Activated CD8-positive, alpha-beta T cell treated with anti-CD3 and anti-CD28 coated beads for 36 hours (primary cell): ENCODE results near the gene KRT33A. TPM values are rescaled to one million over a fixed set of nuclear protein-coding genes. Genes with fewer than 3 reads are reported as not detected.

Experiments used
- ATAC-seq: fragments of 200-7000 bp; cut with Tn5 transposase; one replicate; pipeline ENCODE4 v1.10.0; 2021; ENCODE audit warnings: mild to moderate bottlenecking, moderate library complexity
- CTCF ChIA-PET: fragments of 350-600 bp; sonication (Branson Sonifier 250); formaldehyde crosslinking; loops from one replicate; lab custom pipeline; 2021; ENCODE audit warnings: antibody characterized with exemption; lab: Charles Lee
- POLR2A ChIA-PET: fragments of 350-600 bp; sonication (Branson Sonifier 250); formaldehyde crosslinking; loops from one replicate; lab custom pipeline; 2021; ENCODE audit warnings: antibody characterized with exemption; lab: Charles Lee
- DNase-seq: peaks from one replicate; pipeline ENCODE4 v3.0.0-alpha.2; 2020
- H3K27ac Mint-ChIP-seq: one replicate; pipeline ENCODE4 v1.8.0; 2021; ENCODE audit warnings: mild to moderate bottlenecking, mixed read lengths
- H3K27me3 Mint-ChIP-seq: one replicate; pipeline ENCODE4 v1.8.0; 2021; ENCODE audit warnings: mixed read lengths
- H3K36me3 Mint-ChIP-seq: one replicate; pipeline ENCODE4 v1.8.0; 2021; ENCODE audit warnings: low read depth, mixed read lengths
- H3K4me1 Mint-ChIP-seq: one replicate; pipeline ENCODE4 v1.8.0; 2021; ENCODE audit warnings: low read depth, mixed read lengths
- H3K4me3 Mint-ChIP-seq: one replicate; pipeline ENCODE4 v1.8.0; 2021; ENCODE audit warnings: mild to moderate bottlenecking, moderate library complexity, mixed read lengths
- H3K9me3 Mint-ChIP-seq: one replicate; pipeline ENCODE4 v1.8.0; 2021; ENCODE audit warnings: mixed read lengths
- CTCF ChIP-seq: fragments of 200-600 bp; IDR thresholded peaks from one replicate; pipeline ENCODE4 v1.8.0; 2022; ENCODE audit warnings: antibody characterized with exemption, mild to moderate bottlenecking
- intact Hi-C: fragments of 100-400 bp; cut with micrococcal nuclease; formaldehyde crosslinking; loops from one replicate; pipeline ENCODE4 v1.10.0; 2022
- total RNA-seq, 2 experiments: library from RNA; stranded (reverse); gene quantifications; one replicate each; pipeline ENCODE4 v1.2.3, GENCODE V29; 2021

KRT33A gene
- total RNA-seq, 2 experiments from 2014 or later = not detected

DNA sequence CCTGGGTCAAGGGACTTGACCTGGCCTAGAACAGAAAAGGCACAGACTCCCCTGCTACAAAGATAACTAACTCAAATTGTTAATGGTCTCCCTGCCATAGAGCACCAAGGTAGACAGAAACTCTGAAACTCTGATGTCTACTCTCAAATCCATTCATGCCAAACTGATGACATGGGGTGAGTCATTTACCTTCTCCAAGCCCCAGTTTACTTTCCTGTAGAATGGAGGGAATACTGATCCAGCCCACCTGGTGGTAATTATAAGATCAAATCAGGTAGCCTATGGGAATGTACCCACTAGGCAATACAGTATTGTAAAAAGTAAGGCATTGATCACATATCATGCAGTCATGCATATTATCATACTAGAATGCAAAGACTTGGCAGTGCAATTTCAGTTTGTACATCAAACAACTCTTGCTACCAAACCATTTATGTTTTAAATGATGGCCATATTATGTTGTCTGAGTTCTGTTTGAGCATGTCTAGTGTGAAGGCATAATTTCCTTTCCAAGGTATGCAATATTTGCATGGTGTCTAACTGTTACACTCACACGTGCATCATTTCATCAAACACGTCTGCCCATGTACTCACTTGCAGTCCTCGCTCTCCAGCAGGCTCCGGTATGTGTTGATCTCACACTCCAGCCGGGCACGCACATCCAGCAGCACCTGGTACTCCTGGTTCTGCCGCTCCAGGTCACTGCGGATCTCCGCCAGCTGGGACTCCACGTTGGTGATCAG lies 43.8 kb upstream of the KRT33A start:
- H3K9me3 Mint-ChIP-seq = no peaks in the 10 kb centered on the region
- no peak for TF ChIP-seq CTCF
- DNase-seq = no peak
- ChIA-PET POLR2A (no interaction called here), CTCF (no interaction called here)
- no peak overlapping the region for H3K4me3 Mint-ChIP-seq
- intact Hi-C loops = no loop called here
- no peak overlapping the region for H3K27ac Mint-ChIP-seq
- H3K4me1 Mint-ChIP-seq = no peaks in the 10 kb centered on the region
- H3K36me3 Mint-ChIP-seq = no peaks in the 10 kb centered on the region
- peaks cover 7% of the 10 kb centered on the region for H3K27me3 Mint-ChIP-seq
- ATAC-seq = no peak

DNA sequence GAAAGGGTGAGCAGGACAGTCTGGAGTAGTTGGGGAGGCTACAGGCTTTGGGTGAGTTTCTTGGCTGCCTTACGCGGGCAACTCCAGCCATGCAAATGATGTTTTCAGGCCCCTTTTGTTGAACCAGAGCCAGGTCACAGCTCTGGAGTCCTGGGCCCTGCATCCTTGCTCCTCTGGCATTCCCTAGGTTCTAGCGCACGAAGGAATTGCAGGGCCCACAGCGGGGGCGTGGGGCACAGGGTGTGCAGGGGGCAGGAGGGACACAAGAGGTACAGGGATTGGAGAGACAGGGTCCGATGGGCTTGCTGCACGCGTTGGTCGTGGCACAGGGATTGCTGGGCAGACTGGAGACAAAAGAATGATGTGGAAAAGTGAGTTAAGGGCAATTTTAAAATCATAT lies 43.2 kb upstream of the KRT33A start:
- Mint-ChIP-seq H3K27ac (no peak overlapping the region), H3K9me3 (no peaks in the 10 kb centered on the region), H3K36me3 (no peaks in the 10 kb centered on the region), H3K4me3 (no peak overlapping the region), H3K4me1 (no peaks in the 10 kb centered on the region), H3K27me3 (peaks cover 7% of the 10 kb centered on the region)
- no peak for ATAC-seq
- no peak for DNase-seq
- ChIA-PET CTCF (no interaction called here), POLR2A (interaction anchor here (0.6 kb wide), 1 partner anchor 242 kb away, joined by 3 read pairs; no protein-coding TSS in a partner anchor)
- intact Hi-C loops = no loop called here
- no peak for TF ChIP-seq CTCF

DNA sequence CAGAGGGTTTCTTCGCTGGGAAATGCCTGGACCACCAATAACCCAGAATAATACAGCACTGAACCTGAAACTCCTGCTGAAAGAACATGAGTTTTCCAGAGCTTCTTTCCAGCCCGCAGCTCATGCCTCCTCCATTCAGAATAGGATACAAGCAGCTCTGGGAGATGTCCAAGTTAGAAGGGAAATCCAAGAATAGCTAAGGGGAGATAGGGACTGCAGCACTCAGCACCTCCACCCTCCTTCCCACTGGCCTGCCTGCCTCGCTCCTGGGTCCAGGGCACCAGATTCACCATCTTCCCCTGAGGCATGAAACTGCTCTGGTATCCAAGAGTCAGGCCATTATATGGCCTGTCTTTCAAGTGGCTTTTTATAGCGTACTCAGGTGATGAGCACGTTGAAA lies 42.7 kb upstream of the KRT33A start:
- no peak for ATAC-seq
- Mint-ChIP-seq H3K9me3 (no peaks in the 10 kb centered on the region), H3K36me3 (no peaks in the 10 kb centered on the region), H3K4me3 (no peak overlapping the region), H3K27ac (no peak overlapping the region), H3K27me3 (peaks cover 7% of the 10 kb centered on the region), H3K4me1 (no peaks in the 10 kb centered on the region)
- no peak for TF ChIP-seq CTCF
- ChIA-PET POLR2A (interaction anchor here (0.5 to 0.6 kb wide), 2 partner anchors 89 to 242 kb away, joined by 3 to 4 read pairs; no protein-coding TSS in a partner anchor), CTCF (no interaction called here)
- DNase-seq = no peak
- intact Hi-C loops = no loop called here

GRCh38 chr17:41392278-41392677 lies 41.6 kb upstream of the KRT33A start:
- ChIA-PET CTCF (interaction anchor here (1.1 to 1.2 kb wide), 2 partner anchors 11 to 38 kb away, joined by 3 read pairs; no protein-coding TSS in a partner anchor), POLR2A (no interaction called here)
- Mint-ChIP-seq H3K4me3 (no peak overlapping the region), H3K27ac (no peak overlapping the region), H3K4me1 (no peaks in the 10 kb centered on the region), H3K9me3 (peaks cover 4% of the 10 kb centered on the region), H3K36me3 (no peaks in the 10 kb centered on the region), H3K27me3 (peaks cover 7% of the 10 kb centered on the region)
- TF ChIP-seq CTCF = no peak
- ATAC-seq (no peak), DNase-seq (no peak)
- intact Hi-C loops = no loop called here

DNA sequence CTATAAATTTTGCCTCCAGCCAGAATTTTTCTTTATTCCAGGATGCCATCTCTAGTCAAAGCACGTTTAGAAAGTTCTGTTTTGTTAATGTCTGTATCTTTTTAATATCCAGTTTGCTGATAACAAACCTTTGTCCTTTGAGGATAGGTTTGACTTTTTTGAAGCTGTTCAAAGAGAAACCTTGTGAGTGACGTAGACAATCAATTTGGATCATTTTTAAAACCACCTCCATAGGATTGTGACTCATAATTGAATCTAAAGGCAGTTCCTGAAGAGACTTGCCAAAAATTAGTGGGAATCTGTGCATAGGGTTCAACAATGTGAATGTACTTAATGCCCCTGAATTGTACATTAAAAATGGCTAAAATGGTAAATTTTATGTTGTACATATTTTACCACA lies 40.9 kb upstream of the KRT33A start:
- H3K9me3 Mint-ChIP-seq = peaks cover 8% of the 10 kb centered on the region

More for the DNA sequence above, 40.9 kb upstream of the KRT33A start:
- Mint-ChIP-seq H3K27me3 (peaks cover 7% of the 10 kb centered on the region), H3K36me3 (no peaks in the 10 kb centered on the region), H3K4me3 (no peak overlapping the region), H3K27ac (no peak overlapping the region), H3K4me1 (no peaks in the 10 kb centered on the region)
- ChIA-PET CTCF (interaction anchor here (1.1 to 1.5 kb wide), 3 partner anchors 12 to 39 kb away, joined by 3 to 4 read pairs (median 3); no protein-coding TSS in a partner anchor), POLR2A (interaction anchor here (0.9 kb wide), 1 partner anchor 49 kb away, joined by 3 read pairs; no protein-coding TSS in a partner anchor)
- intact Hi-C loops = no loop called here
- no peak for DNase-seq
- no peak for TF ChIP-seq CTCF
- ATAC-seq = no peak
